Measurements from ENCODE around the gene HSDL1. TPM values are rescaled to one million over a fixed set of nuclear protein-coding genes. Genes with fewer than 3 reads are reported as not detected.

HSDL1 gene
- total RNA-seq, 2 experiments from 2014 or later: 15.2 to 16.3 TPM

GRCh38 chr16:84090211-84090610 lies 54.8 kb downstream of the HSDL1 start:
- no peak overlapping the region for H3K4me3 Mint-ChIP-seq
- peaks cover 41% of the 10 kb centered on the region for H3K4me1 Mint-ChIP-seq
- no peaks in the 10 kb centered on the region for H3K27me3 Mint-ChIP-seq
- ChIA-PET POLR2A (interaction anchor here (1.7 kb wide), 1 partner anchor 16 kb away, joined by 4 read pairs; no protein-coding TSS in a partner anchor), CTCF (interaction anchor here (0.7 to 1.4 kb wide), 3 partner anchors 10 to 55 kb away, joined by 3 to 6 read pairs (median 3); partner anchors contain the start of genes DNAAF1 and HSDL1)
- H3K27ac Mint-ChIP-seq: no peak overlapping the region
- no peaks in the 10 kb centered on the region for H3K9me3 Mint-ChIP-seq
- DNase-seq: no peak
- peaks cover 69% of the 10 kb centered on the region for H3K36me3 Mint-ChIP-seq (ENCODE audit: low read depth)

DNA sequence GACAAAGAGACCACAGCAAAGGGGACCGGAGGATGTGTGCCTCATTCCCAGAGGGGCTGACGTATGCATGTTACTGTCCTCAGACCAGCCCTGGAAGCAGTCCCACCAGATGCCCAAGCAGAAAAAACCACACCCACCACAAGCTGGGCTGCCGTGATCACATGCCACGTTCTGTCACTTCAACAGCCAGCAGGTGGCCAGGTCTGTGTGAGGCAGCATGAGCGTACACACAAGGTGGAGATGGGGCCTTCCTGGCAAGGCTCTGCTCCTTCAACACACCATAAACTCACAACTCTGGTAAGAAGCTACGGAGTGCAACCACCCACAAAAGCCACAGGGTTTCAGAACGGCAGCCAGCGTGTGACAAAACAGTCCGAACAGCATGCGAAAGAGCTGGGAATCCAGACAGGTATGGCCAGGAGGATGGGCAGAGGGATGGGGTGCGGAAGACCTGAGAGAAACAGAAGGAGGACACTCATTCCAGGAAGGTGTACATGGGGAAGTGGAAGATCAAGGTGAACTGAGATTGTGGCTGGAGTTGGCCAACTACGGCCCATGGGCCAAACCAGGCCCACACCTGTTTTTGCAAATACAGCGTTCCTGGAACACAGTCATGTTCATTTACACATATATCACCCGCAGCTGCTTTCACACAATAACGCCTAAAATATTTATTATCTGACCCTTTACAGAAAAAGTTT lies 56.1 kb downstream of the HSDL1 start:
- H3K27me3 Mint-ChIP-seq: no peaks in the 10 kb centered on the region
- POLR2A ChIA-PET: interaction anchor here (1.1 to 3.1 kb wide), 5 partner anchors 11 to 98 kb away, joined by 3 to 15 read pairs (median 6); partner anchors contain the start of genes MBTPS1 and TAF1C
- H3K4me1 Mint-ChIP-seq: peaks cover 48% of the 10 kb centered on the region
- CTCF ChIA-PET: interaction anchor here (0.7 to 5.2 kb wide), 12 partner anchors 9 to 98 kb away, joined by 3 to 49 read pairs (median 4); partner anchors contain the start of genes DNAAF1, HSDL1, MBTPS1 and TAF1C
- no peak overlapping the region for H3K27ac Mint-ChIP-seq
- no peaks in the 10 kb centered on the region for H3K9me3 Mint-ChIP-seq
- H3K36me3 Mint-ChIP-seq (ENCODE audit: low read depth): peaks cover 63% of the 10 kb centered on the region
- no peak overlapping the region for H3K4me3 Mint-ChIP-seq
- DNase-seq: peak; percentile 64

DNA sequence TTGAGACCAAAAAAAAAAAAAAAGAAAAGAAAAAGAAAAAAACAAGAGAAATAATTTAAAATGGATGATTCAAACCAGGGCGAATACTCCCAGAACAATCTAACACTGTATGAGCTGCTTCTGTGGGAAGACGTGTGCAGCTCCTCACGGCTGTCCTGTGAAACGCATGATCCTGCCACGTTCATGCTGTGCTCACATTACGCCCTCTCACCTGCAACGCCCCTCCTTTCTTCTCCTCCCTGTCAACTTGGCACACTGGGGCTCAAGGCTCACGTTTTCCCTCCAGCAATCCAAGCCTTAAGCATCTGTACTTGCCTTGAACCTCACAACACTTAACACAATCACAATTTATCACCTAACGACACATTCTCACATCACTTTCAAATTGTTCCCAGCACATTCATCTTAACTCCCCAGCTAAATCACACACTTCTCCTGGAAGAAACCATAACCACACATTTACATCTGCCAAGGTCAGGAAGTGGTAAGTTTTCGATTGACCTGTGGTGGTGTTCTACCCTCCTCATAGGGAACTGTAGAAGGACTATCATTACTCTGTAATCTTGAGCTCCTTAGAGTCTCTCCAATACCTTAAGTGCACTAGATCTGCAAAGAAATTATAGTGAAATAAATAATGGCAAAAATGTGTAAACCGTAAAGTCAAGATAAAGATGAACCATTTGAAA lies 57.4 kb downstream of the HSDL1 start:
- H3K36me3 Mint-ChIP-seq (ENCODE audit: low read depth): peaks cover 51% of the 10 kb centered on the region
- peaks cover 48% of the 10 kb centered on the region for H3K4me1 Mint-ChIP-seq
- ChIA-PET CTCF (interaction anchor here (0.6 to 5.2 kb wide), 10 partner anchors 9 to 131 kb away, joined by 3 to 58 read pairs (median 6); partner anchors contain the start of genes MBTPS1 and TAF1C), POLR2A (interaction anchor here (1.0 to 3.1 kb wide), 4 partner anchors 10 to 99 kb away, joined by 3 to 15 read pairs (median 7); partner anchors contain the start of genes MBTPS1 and TAF1C)
- H3K4me3 Mint-ChIP-seq: no peak overlapping the region
- H3K27ac Mint-ChIP-seq: peak overlapping the region; percentile 11
- DNase-seq: no peak
- H3K9me3 Mint-ChIP-seq: no peaks in the 10 kb centered on the region
- no peaks in the 10 kb centered on the region for H3K27me3 Mint-ChIP-seq

- Mint-ChIP-seq H3K4me3 (no peak overlapping the region), H3K27ac (no peak overlapping the region), H3K36me3 (ENCODE audit: low read depth) (peaks cover 50% of the 10 kb centered on the region), H3K9me3 (no peaks in the 10 kb centered on the region), H3K4me1 (peaks cover 48% of the 10 kb centered on the region), H3K27me3 (no peaks in the 10 kb centered on the region)
- DNase-seq: no peak
- CTCF ChIA-PET: interaction anchor here (0.8 to 5.2 kb wide), 7 partner anchors 10 to 130 kb away, joined by 3 to 58 read pairs (median 7); partner anchors contain the start of genes MBTPS1 and TAF1C
- POLR2A ChIA-PET: interaction anchor here (1.0 to 3.1 kb wide), 5 partner anchors 9 to 100 kb away, joined by 3 to 15 read pairs (median 4); partner anchors contain the start of genes MBTPS1 and TAF1C
These were observed 58.0 kb downstream of the HSDL1 start for GRCh38 chr16:84087001-84087400.

DNA sequence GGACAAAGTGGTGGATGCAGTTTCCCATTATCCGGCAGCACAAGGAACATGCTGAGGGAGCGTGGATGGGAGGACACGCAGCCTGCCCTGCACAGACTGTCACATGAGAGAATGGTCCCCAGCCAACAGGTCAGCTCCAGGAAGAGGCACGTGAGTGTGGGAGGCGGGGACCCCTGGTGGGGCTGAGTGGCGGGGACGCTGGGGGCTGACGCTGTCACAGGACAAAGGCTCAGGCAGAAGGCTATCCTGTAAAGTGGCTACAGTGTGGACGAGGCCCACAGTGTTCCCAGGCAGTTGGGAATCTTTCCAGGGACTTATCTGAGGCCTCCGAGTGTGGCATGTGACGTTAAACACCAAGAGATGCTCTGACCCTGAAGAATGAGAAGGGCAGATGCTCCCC lies 58.6 kb downstream of the HSDL1 start:
- no peak for DNase-seq

GRCh38 chr16:84085773-84086172 lies 59.2 kb downstream of the HSDL1 start:
- H3K27ac Mint-ChIP-seq: peak overlapping the region; percentile 16
- POLR2A ChIA-PET: interaction anchor here (0.9 to 2.0 kb wide), 6 partner anchors 12 to 101 kb away, joined by 3 to 6 read pairs (median 4); partner anchors contain the start of genes MBTPS1 and TAF1C

More for the DNA sequence above, 58.6 kb downstream of the HSDL1 start:
- Mint-ChIP-seq H3K27ac (no peak overlapping the region), H3K4me3 (no peak overlapping the region), H3K36me3 (ENCODE audit: low read depth) (peaks cover 52% of the 10 kb centered on the region), H3K27me3 (no peaks in the 10 kb centered on the region), H3K4me1 (peaks cover 48% of the 10 kb centered on the region), H3K9me3 (no peaks in the 10 kb centered on the region)
- ChIA-PET POLR2A (interaction anchor here (0.9 to 2.0 kb wide), 5 partner anchors 11 to 101 kb away, joined by 3 to 6 read pairs (median 3); partner anchors contain the start of genes MBTPS1 and TAF1C), CTCF (interaction anchor here (0.9 to 5.2 kb wide), 7 partner anchors 9 to 100 kb away, joined by 3 to 58 read pairs (median 7); partner anchors contain the start of genes MBTPS1 and TAF1C)

GRCh38 chr16:84085271-84085667 lies 59.7 kb downstream of the HSDL1 start:
- ChIA-PET CTCF (interaction anchor here (0.6 to 5.2 kb wide), 21 partner anchors 12 to 1012 kb away, joined by 3 to 58 read pairs (median 3); partner anchors contain the start of genes MBTPS1 and TAF1C), POLR2A (interaction anchor here (1.2 to 2.0 kb wide), 5 partner anchors 32 to 104 kb away, joined by 3 to 9 read pairs (median 5); partner anchors contain the start of genes MBTPS1 and TAF1C)
- Mint-ChIP-seq H3K4me1 (peaks cover 48% of the 10 kb centered on the region), H3K27me3 (no peaks in the 10 kb centered on the region), H3K4me3 (no peak overlapping the region), H3K27ac (no peak overlapping the region), H3K36me3 (ENCODE audit: low read depth) (peaks cover 53% of the 10 kb centered on the region), H3K9me3 (no peaks in the 10 kb centered on the region)
- no peak for DNase-seq

More at GRCh38 chr16:84085773-84086172, 59.2 kb downstream of the HSDL1 start:
- Mint-ChIP-seq H3K36me3 (ENCODE audit: low read depth) (peaks cover 53% of the 10 kb centered on the region), H3K4me1 (peaks cover 48% of the 10 kb centered on the region), H3K4me3 (no peak overlapping the region), H3K27me3 (no peaks in the 10 kb centered on the region), H3K9me3 (no peaks in the 10 kb centered on the region)
- no peak for DNase-seq
- CTCF ChIA-PET: interaction anchor here (0.6 to 5.2 kb wide), 11 partner anchors 11 to 1011 kb away, joined by 3 to 58 read pairs (median 8); partner anchors contain the start of genes MBTPS1 and TAF1C

DNA sequence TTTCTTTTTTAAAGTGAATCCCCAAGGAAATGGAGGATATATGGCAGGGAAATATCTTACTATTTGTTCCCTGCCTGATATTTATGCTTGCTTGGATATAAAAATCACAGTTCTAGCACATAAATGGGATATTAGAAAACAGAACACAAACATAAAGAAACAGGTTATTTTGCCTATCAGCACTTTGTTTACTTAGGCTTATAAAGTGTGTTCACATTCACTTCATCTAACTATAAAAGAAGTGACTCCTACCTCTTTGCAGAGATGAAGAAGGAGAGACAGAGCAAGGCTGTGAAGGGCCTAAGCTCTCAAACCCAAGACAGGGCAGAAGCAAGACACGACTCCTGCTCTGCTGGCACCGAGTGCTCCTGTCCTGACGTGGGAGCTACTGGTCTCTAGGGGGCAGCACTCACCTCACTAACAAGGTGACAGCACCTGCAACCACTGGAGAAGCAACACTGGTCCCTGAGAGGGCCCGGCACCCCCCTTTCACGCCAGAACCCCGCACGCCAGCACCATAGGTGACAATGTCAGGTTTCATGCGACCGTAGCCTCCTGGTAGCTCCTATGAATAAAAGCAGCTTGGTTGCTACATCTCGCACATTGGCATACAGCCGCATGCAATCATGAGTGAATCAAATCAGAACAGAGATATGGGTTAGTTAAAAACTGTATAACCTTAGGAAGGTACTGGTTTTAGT lies 60.3 kb downstream of the HSDL1 start:
- CTCF ChIA-PET: interaction anchor here (0.6 to 5.2 kb wide), 26 partner anchors 12 to 434 kb away, joined by 3 to 58 read pairs (median 4); partner anchors contain the start of genes DNAAF1, HSDL1, MBTPS1 and TAF1C
- Mint-ChIP-seq H3K27me3 (no peaks in the 10 kb centered on the region), H3K36me3 (ENCODE audit: low read depth) (peaks cover 58% of the 10 kb centered on the region), H3K9me3 (no peaks in the 10 kb centered on the region), H3K27ac (no peak overlapping the region), H3K4me3 (no peak overlapping the region), H3K4me1 (peaks cover 48% of the 10 kb centered on the region)
- POLR2A ChIA-PET: interaction anchor here (1.2 to 2.0 kb wide), 5 partner anchors 32 to 104 kb away, joined by 3 to 9 read pairs (median 5); partner anchors contain the start of genes MBTPS1 and TAF1C
- DNase-seq: peak; percentile 76

GRCh38 chr16:84082835-84083569 lies 62.0 kb downstream of the HSDL1 start:
- Mint-ChIP-seq H3K4me3 (no peak overlapping the region), H3K27me3 (no peaks in the 10 kb centered on the region), H3K9me3 (no peaks in the 10 kb centered on the region), H3K4me1 (peaks cover 32% of the 10 kb centered on the region), H3K36me3 (ENCODE audit: low read depth) (peaks cover 46% of the 10 kb centered on the region), H3K27ac (no peak overlapping the region)
- CTCF ChIA-PET: interaction anchor here (0.6 to 3.6 kb wide), 8 partner anchors 8 to 129 kb away, joined by 3 to 31 read pairs (median 4); partner anchors contain the start of genes DNAAF1, HSDL1, MBTPS1 and TAF1C
- no peak for DNase-seq
- POLR2A ChIA-PET: no interaction called here

DNA sequence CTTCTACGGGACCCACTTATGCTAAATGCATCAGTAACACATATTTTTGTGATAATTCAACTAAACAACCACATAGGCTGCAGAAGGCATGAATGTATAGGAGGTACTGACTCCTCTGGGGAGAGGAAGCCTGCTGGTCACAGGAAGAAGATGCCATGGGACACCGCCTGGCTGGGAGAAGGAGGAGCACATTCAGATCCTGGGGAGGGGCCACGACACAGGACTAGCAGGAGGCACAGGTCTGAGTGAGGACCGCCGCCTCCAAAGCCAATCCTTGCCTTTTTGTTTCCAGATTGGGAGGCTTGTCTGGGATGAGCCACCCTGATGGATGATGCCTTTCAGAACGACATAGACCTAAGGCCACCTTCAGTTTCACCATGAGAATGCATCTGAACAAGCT lies 62.9 kb downstream of the HSDL1 start:
- peaks cover 47% of the 10 kb centered on the region for H3K36me3 Mint-ChIP-seq (ENCODE audit: low read depth)
- H3K4me1 Mint-ChIP-seq: peaks cover 23% of the 10 kb centered on the region

DNA sequence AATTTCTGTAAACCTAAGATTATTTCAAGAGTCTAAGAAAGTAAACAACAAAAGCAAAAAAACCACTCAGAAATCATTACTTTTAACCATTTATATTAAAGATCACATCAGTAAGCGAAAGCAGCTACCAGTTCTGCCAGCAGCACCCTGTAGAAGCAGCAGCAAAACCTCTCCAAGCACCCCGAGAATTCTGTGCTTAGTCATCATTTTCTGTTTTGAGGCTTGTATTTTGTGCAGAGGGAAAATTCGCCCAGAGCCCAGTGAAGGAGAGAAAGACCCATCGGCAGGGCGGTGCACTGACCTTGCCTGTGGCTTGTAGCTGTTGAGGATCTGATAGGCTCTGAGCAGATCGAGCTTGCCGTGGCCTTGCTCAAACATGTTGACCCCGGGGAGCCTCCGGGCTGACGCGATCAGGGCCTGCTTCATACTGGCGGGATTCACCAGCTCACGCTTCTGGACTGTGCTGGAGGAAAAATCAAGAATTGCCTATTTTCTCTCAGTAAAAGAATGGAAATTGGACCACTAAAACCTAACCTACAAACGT lies 63.5 kb downstream of the HSDL1 start:
- H3K4me1 Mint-ChIP-seq: peaks cover 17% of the 10 kb centered on the region
- no peaks in the 10 kb centered on the region for H3K9me3 Mint-ChIP-seq
- no peaks in the 10 kb centered on the region for H3K27me3 Mint-ChIP-seq
- H3K27ac Mint-ChIP-seq: no peak overlapping the region
- ChIA-PET POLR2A (interaction anchor here (0.5 to 1.3 kb wide), 2 partner anchors 35 to 104 kb away, joined by 3 to 6 read pairs; partner anchors contain the start of gene MBTPS1), CTCF (interaction anchor here (1.3 to 2.8 kb wide), 3 partner anchors 11 to 106 kb away, joined by 3 to 8 read pairs (median 8); partner anchors contain the start of gene TAF1C)
- DNase-seq: no peak
- no peak overlapping the region for H3K4me3 Mint-ChIP-seq
- H3K36me3 Mint-ChIP-seq (ENCODE audit: low read depth): peaks cover 44% of the 10 kb centered on the region

More for the DNA sequence above, 62.9 kb downstream of the HSDL1 start:
- no peak for DNase-seq
- Mint-ChIP-seq H3K4me3 (no peak overlapping the region), H3K9me3 (no peaks in the 10 kb centered on the region), H3K27me3 (no peaks in the 10 kb centered on the region), H3K27ac (no peak overlapping the region)
- POLR2A ChIA-PET: interaction anchor here (1.3 kb wide), 1 partner anchor 35 kb away, joined by 6 read pairs; the partner anchor contains the start of gene MBTPS1
- CTCF ChIA-PET: interaction anchor here (1.4 to 2.8 kb wide), 3 partner anchors 91 to 105 kb away, joined by 3 to 8 read pairs (median 8); partner anchors contain the start of gene TAF1C

Data from activated CD4-positive, alpha-beta memory T cell treated with anti-CD3 and anti-CD28 coated beads, Interleukin-2, amount 10 ng/mL, durations not matched to agents 7 days and 5 days (primary cell).